ENCODE results near the gene ST8SIA4.

- TF ChIP-seq EZH2 (optimal IDR thresholded peaks at IDR 0.05; ENCODE audit: low read depth, low read length): no peak
- TF ChIP-seq, protein P1, sequence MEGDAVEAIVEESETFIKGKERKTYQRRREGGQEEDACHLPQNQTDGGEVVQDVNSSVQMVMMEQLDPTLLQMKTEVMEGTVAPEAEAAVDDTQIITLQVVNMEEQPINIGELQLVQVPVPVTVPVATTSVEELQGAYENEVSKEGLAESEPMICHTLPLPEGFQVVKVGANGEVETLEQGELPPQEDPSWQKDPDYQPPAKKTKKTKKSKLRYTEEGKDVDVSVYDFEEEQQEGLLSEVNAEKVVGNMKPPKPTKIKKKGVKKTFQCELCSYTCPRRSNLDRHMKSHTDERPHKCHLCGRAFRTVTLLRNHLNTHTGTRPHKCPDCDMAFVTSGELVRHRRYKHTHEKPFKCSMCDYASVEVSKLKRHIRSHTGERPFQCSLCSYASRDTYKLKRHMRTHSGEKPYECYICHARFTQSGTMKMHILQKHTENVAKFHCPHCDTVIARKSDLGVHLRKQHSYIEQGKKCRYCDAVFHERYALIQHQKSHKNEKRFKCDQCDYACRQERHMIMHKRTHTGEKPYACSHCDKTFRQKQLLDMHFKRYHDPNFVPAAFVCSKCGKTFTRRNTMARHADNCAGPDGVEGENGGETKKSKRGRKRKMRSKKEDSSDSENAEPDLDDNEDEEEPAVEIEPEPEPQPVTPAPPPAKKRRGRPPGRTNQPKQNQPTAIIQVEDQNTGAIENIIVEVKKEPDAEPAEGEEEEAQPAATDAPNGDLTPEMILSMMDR (IDR thresholded peaks at IDR 0.05; ENCODE audit: low read length): no peak
- TF ChIP-seq EZH2phosphoT487 (IDR thresholded peaks at IDR 0.05; ENCODE audit: low read length): no peak
These were observed 115.4 kb downstream of the ST8SIA4 start for GRCh38 chr5:100787648-100788047.
